ENCODE results near the gene LYSMD2. TPM values are rescaled to one million over a fixed set of nuclear protein-coding genes. Genes with fewer than 3 reads are reported as not detected.

LYSMD2 gene
- total and polyA plus RNA-seq, 9 of the 15 experiments (the other 6 are each of a cell fraction or from before 2014, with no cell fraction given), result 4.3 to 30.3 (median 9.8) TPM

DNA sequence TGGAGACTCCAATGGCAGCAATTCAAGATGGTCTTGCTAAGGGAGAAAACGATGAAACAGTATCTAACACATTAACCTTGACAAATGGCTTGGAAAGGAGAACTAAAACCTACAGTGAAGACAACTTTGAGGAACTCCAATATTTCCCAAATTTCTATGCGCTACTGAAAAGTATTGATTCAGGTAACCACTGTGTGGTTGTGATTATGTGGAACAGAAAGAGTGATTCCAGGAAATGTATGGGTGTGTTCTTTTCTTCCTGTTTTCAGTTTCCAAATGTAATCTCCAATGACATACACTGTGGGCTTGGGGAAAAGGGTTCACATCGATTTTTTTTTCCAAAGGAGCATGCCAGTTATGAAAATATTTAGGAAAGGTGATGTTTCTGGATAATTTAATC lies 45.3 kb downstream of the LYSMD2 start (continued):
- TF ChIP-seq TCF3 (CRISPR knock-in tag; IDR thresholded peaks at IDR 0.05) (peak; percentile 39), SREBF2 (CRISPR knock-in tag; IDR thresholded peaks at IDR 0.05) (no peak), KDM1A (IDR thresholded peaks at IDR 0.05) (0 out of 4 replicates have a peak, but pooled peaks of 1 of the 2 experiments have one; percentile 30), ZNF408 (CRISPR knock-in tag; IDR thresholded peaks at IDR 0.05; ENCODE audit: low read depth) (no peak), YY1 (IDR thresholded peaks at IDR 0.05; ENCODE audit: borderline replicate concordance in 1 of 3, control insufficient read depth in 1 of 3, extremely low read depth in 1 of 3, insufficient read depth in 3 of 3, insufficient read length in 1 of 3, insufficient replicate concordance in 2 of 3, low read depth in 1 of 3, low read length in 2 of 3) (no peak)
- TF ChIP-seq, protein P1, sequence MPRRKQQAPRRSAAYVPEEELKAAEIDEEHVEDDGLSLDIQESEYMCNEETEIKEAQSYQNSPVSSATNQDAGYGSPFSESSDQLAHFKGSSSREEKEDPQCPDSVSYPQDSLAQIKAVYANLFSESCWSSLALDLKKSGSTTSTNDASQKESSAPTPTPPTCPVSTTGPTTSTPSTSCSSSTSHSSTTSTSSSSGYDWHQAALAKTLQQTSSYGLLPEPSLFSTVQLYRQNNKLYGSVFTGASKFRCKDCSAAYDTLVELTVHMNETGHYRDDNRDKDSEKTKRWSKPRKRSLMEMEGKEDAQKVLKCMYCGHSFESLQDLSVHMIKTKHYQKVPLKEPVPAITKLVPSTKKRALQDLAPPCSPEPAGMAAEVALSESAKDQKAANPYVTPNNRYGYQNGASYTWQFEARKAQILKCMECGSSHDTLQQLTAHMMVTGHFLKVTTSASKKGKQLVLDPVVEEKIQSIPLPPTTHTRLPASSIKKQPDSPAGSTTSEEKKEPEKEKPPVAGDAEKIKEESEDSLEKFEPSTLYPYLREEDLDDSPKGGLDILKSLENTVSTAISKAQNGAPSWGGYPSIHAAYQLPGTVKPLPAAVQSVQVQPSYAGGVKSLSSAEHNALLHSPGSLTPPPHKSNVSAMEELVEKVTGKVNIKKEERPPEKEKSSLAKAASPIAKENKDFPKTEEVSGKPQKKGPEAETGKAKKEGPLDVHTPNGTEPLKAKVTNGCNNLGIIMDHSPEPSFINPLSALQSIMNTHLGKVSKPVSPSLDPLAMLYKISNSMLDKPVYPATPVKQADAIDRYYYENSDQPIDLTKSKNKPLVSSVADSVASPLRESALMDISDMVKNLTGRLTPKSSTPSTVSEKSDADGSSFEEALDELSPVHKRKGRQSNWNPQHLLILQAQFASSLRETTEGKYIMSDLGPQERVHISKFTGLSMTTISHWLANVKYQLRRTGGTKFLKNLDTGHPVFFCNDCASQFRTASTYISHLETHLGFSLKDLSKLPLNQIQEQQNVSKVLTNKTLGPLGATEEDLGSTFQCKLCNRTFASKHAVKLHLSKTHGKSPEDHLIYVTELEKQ (CRISPR knock-in tag; IDR thresholded peaks at IDR 0.05), result no peak

DNA sequence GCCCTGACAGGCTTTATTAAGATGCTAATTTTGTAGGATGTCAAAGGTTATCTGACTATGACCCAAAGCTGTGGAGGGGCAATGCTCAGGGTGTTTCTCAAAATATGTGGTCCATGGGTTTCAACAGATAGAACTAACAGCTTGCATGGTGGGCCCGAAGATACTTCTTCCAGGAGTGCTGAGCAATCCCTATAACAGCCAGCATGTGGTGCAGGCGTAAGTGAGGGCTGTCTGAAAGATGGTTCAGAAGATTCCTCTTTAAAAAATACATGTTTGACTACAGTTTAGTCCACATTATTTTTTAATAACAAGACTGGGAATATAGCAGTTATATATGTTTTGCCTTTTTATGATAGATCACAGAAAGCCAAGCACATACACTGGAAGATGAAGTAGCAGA lies 48.6 kb downstream of the LYSMD2 start:
- Histone ChIP-seq H3K9me3 (replicated peaks; ENCODE audit: control insufficient read depth, insufficient read depth, low read depth, low read length) (no peaks in the 10 kb centered on the region), H3K79me2 (ENCODE audit: control insufficient read depth, insufficient read depth, low read length) (no peaks in the 10 kb centered on the region), H3K4me3 (no peak overlapping the region), H2AFZ (ENCODE audit: low read depth, low read length) (no peak overlapping the region), H4K20me1 (replicated peaks; ENCODE audit: control insufficient read depth, insufficient read depth, low read length) (no peaks in the 10 kb centered on the region), H3K4me1 (replicated peaks in 1 of 2; ENCODE audit: control insufficient read depth in 2 of 2, insufficient read depth in 2 of 2, low read length in 2 of 2) (peaks cover 3 to 13% of the 10 kb centered on the region in 2 experiments; a peak in 4 of 5 replicates), H3K9me1 (ENCODE audit: control insufficient read depth, insufficient read depth, low read length) (no peaks in the 10 kb centered on the region), H3K36me3 (ENCODE audit: control insufficient read depth, insufficient read depth, low read length) (peaks cover 8% of the 10 kb centered on the region; the same call in 2 of the 3 replicates), H3K9ac (ENCODE audit: insufficient read depth in 1 of 2, low read depth in 2 of 2, low read length in 2 of 2) (no peak overlapping the region), H3K4me2 (ENCODE audit: insufficient read depth, low read length) (no peak overlapping the region), H3K27me3 (ENCODE audit: control insufficient read depth in 2 of 2, insufficient read depth in 2 of 2, low read length in 2 of 2) (no peaks in the 10 kb centered on the region), H3K27ac (ENCODE audit: extremely low read depth, low read depth, low read length) (no peak overlapping the region)
- POLR2A ChIA-PET, result interaction anchor here (0.6 to 1.0 kb wide), 2 partner anchors 11 to 632 kb away, joined by 3 read pairs; no protein-coding TSS in a partner anchor
- FAIRE-seq (no peak), DNase-seq (ENCODE audit: extremely low read depth in 1 of 4, low spot score in 3 of 4) (peak in 3 of 4 experiments; percentile 29 to 46 (median 38)), ATAC-seq (peak; percentile 82)
- TF ChIP-seq MCM5 (IDR thresholded peaks at IDR 0.05; ENCODE audit: low read depth), result no peak
- TF ChIP-seq, protein P2, sequence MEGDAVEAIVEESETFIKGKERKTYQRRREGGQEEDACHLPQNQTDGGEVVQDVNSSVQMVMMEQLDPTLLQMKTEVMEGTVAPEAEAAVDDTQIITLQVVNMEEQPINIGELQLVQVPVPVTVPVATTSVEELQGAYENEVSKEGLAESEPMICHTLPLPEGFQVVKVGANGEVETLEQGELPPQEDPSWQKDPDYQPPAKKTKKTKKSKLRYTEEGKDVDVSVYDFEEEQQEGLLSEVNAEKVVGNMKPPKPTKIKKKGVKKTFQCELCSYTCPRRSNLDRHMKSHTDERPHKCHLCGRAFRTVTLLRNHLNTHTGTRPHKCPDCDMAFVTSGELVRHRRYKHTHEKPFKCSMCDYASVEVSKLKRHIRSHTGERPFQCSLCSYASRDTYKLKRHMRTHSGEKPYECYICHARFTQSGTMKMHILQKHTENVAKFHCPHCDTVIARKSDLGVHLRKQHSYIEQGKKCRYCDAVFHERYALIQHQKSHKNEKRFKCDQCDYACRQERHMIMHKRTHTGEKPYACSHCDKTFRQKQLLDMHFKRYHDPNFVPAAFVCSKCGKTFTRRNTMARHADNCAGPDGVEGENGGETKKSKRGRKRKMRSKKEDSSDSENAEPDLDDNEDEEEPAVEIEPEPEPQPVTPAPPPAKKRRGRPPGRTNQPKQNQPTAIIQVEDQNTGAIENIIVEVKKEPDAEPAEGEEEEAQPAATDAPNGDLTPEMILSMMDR (IDR thresholded peaks at IDR 0.05 in 2 of 3, conservative IDR thresholded peaks at IDR 0.05 in 1 of 3; ENCODE audit: insufficient read depth in 2 of 3, low read depth in 1 of 3, low read length in 3 of 3), result peak; percentile 24 to 49 (median 34); a peak in 2 of 6 replicates
- TF ChIP-seq ZKSCAN3 (CRISPR knock-in tag; IDR thresholded peaks at IDR 0.05), result no peak
- peak; percentile 16 to 49; a peak in 2 of 4 replicates for TF ChIP-seq RAD21 (CRISPR knock-in tag; conservative IDR thresholded peaks at IDR 0.05 in 1 of 2, IDR thresholded peaks at IDR 0.05 in 1 of 2)
- 36% methylated on average over 2 of the region's 2 CpGs for WGBS (ENCODE audit: insufficient coverage, low coverage, missing lambda C conversion rate)
- BruUV-seq (replicated peaks), result no TSS peak
- CTCF ChIA-PET (ENCODE audit: low intra/inter-chr PET ratio), result no interaction called here
- in situ Hi-C loops (cut with MboI) (no loop called here), intact Hi-C loops (cut with micrococcal nuclease) (loop anchor here (5.0 kb wide), 2 partner anchors 37 to 38 kb away; no protein-coding TSS in a partner anchor)

Data from K562 (cell line).